WTC11 (cell line): Measurements from ENCODE around the gene APPBP2.

Source experiments
- ATF1 ChIP-seq: sonication (generic); formaldehyde crosslinking; IDR thresholded peaks from 2 replicates; pipeline ENCODE4 v1.8.1; 2023; ENCODE audit warnings: mild to moderate bottlenecking, moderate library complexity, missing genetic modification reagents
- ATF2 ChIP-seq: sonication (generic); formaldehyde crosslinking; IDR thresholded peaks from 2 replicates; pipeline ENCODE4 v1.8.1; 2022; ENCODE audit warnings: low read depth, missing genetic modification reagents, borderline replicate concordance
- ATF6 ChIP-seq: sonication (generic); formaldehyde crosslinking; IDR thresholded peaks from 2 replicates; pipeline ENCODE4 v1.8.1; 2023; ENCODE audit warnings: mild to moderate bottlenecking, missing genetic modification reagents
- CTCF ChIP-seq: fragments of 200-600 bp; IDR thresholded peaks from 2 replicates; pipeline ENCODE4 v1.8.0; 2022; ENCODE audit warnings: antibody characterized with exemption
- ELF4 ChIP-seq: sonication (generic); formaldehyde crosslinking; IDR thresholded peaks from 2 replicates; pipeline ENCODE4 v1.8.1; 2022; ENCODE audit warnings: low read depth, mild to moderate bottlenecking, moderate library complexity, missing genetic modification reagents
- MAX ChIP-seq: sonication (generic); formaldehyde crosslinking; IDR thresholded peaks from 2 replicates; pipeline ENCODE4 v1.8.0; 2022; ENCODE audit warnings: mild to moderate bottlenecking, missing genetic modification reagents
- NFYB ChIP-seq: sonication (generic); formaldehyde crosslinking; conservative IDR thresholded peaks from 2 replicates; pipeline ENCODE4 v1.8.0; 2022; ENCODE audit warnings: low read depth, missing genetic modification reagents
- PREB ChIP-seq: sonication (generic); formaldehyde crosslinking; IDR thresholded peaks from 2 replicates; pipeline ENCODE4 v1.8.1; 2022; ENCODE audit warnings: mild to moderate bottlenecking, missing genetic modification reagents, moderate library complexity, borderline replicate concordance
- TCF7 ChIP-seq: sonication (generic); formaldehyde crosslinking; IDR thresholded peaks from 2 replicates; pipeline ENCODE4 v1.8.0; 2022; ENCODE audit warnings: mild to moderate bottlenecking, low read depth, missing genetic modification reagents, moderate library complexity
- USF1 ChIP-seq: sonication (generic); formaldehyde crosslinking; IDR thresholded peaks from 2 replicates; pipeline ENCODE4 v1.8.0; 2022; ENCODE audit warnings: mild to moderate bottlenecking, missing genetic modification reagents
- ZNF121 ChIP-seq: sonication (generic); formaldehyde crosslinking; IDR thresholded peaks from 2 replicates; pipeline ENCODE4 v1.8.0; 2023; ENCODE audit warnings: missing genetic modification reagents
- ZNF138 ChIP-seq: sonication (generic); formaldehyde crosslinking; conservative IDR thresholded peaks from 2 replicates; pipeline ENCODE4 v1.8.1; 2022; ENCODE audit warnings: mild to moderate bottlenecking, moderate library complexity, missing genetic modification reagents
- ZNF423 ChIP-seq: fragments of 250-450 bp; sonication (Bioruptor Pico); IDR thresholded peaks from 2 replicates; pipeline ENCODE4 v2.1.2; 2022; ENCODE audit warnings: mild to moderate bottlenecking, moderate library complexity

- TF ChIP-seq NFYB (no peak), ATF1 (no peak), CTCF (no peak), ZNF138 (no peak), USF1 (CRISPR knock-in tag) (no peak), TCF7 (CRISPR knock-in tag) (no peak), ZNF121 (CRISPR knock-in tag) (no peak), ATF6 (CRISPR knock-in tag) (no peak), PREB (no peak), ZNF423 (CRISPR knock-in tag) (no peak), ATF2 (CRISPR knock-in tag) (no peak), ELF4 (CRISPR knock-in tag) (no peak), MAX (CRISPR knock-in tag) (no peak)
Measured at GRCh38 chr17:60495260-60495659, 30.8 kb downstream of the APPBP2 start.
